Adrenal gland (tissue), 12 donors: Measurements from ENCODE around the gene PTPRN2. TPM values are rescaled to one million over a fixed set of nuclear protein-coding genes. Genes with fewer than 3 reads are reported as not detected.

Source experiments
- DNase-seq, 7 donors: peaks; one replicate each; pipeline ENCODE4 v3.0.0-alpha.2; 2019 to 2020
- H3K27ac ChIP-seq, 5 donors: fragments of 200-600 bp; sonication (generic) in 4 of 5; 1 replicate in 3 of 5; 2 replicates in 2 of 5; pipeline versions ENCODE4 v1.5.1 to v1.8.0; 2016 to 2020; ENCODE audit warnings: mild to moderate bottlenecking in 1 of 5
- H3K27me3 ChIP-seq: fragments of 200-600 bp; 2 replicates; pipeline ENCODE4 v1.8.0; 2021
- H3K36me3 ChIP-seq, 2 donors: fragments of 200-600 bp; replicated peaks in 1 of 2; 1 replicate in 1 of 2; 2 replicates in 1 of 2; pipeline versions ENCODE4 v1.5.1 to v1.8.0; 2018 to 2022
- H3K4me1 ChIP-seq, 2 donors: fragments of 200-600 bp; replicated peaks in 1 of 2; 1 replicate in 1 of 2; 2 replicates in 1 of 2; pipeline versions ENCODE4 v1.5.1 to v1.8.0; 2018 to 2021
- H3K4me3 ChIP-seq, 4 donors: fragments of 200-600 bp; sonication (generic) in 3 of 4; one replicate each; pipeline ENCODE4 v1.5.1; 2016 to 2018
- H3K9me3 ChIP-seq, 3 donors: fragments of 200-600 bp; sonication (generic) in 1 of 3; replicated peaks in 1 of 3; 1 replicate in 2 of 3; 2 replicates in 1 of 3; pipeline versions ENCODE4 v1.5.1 to v1.8.0; 2016 to 2021
- CTCF ChIP-seq, 6 experiments: fragments of 450-650 bp in 4 of 6; fragments of 200-600 bp in 2 of 6; sonication (generic) in 1 of 6; IDR thresholded peaks; 1 replicate in 5 of 6; 2 replicates in 1 of 6; pipeline versions ENCODE4 v1.5.1 to v1.8.0; 2016 to 2021; ENCODE audit warnings: antibody characterized with exemption in 6 of 6, mild to moderate bottlenecking in 2 of 6, moderate library complexity in 1 of 6
- POLR2A ChIP-seq, 2 donors: fragments of 450-650 bp; IDR thresholded peaks; one replicate each; pipeline ENCODE4 v1.6.1; 2017; ENCODE audit warnings: antibody characterized with exemption in 2 of 2, mild to moderate bottlenecking in 2 of 2, moderate library complexity in 1 of 2
- WGBS, 4 donors: extraction: QIAGEN DNeasy Blood & Tissue Kit in 2 of 4; methylation state at CpG; one replicate each; pipeline versions ENCODE4 v1.1.5 to v1.1.7; 2013 to 2017; 5-methylcytosine and 5-hydroxymethylcytosine counted together
- intact Hi-C, 2 donors: fragments of 100-400 bp; cut with DNase I; formaldehyde crosslinking; loops; one replicate each; pipeline versions ENCODE4 v1.14.1 to v1.15.0; 2022 to 2023
- polyA plus RNA-seq, 3 donors: library from polyadenylated mRNA; stranded (reverse); fragments of 200-250 nt in 2 of 3; fragments of 350-450 nt in 1 of 3; fragmentation: Illumina TruSeq in 1 of 3; extraction: RNeasy Lipid Tissue Mini Kit (QIAGEN cat#74804) in 1 of 3; gene quantifications; one replicate each; pipeline ENCODE4 v1.2.3, GENCODE V29; 2013 to 2014
- total RNA-seq, 9 donors: library from RNA; depleted of rRNA in 4 of 9; stranded (reverse); fragments of >200 nt in 4 of 9; fragments of 120-200 nt in 1 of 9; fragmentation: NEBNext Ultra II Directional in 1 of 9; extraction: Animal tissue kit (Norgen Biotek cat#: 25700) in 1 of 9; gene quantifications; one replicate each; pipeline versions ENCODE4 v1.1.0 to v1.2.4, GENCODE V29; 2013 to 2023
- donor health status: healthy with polysubstance abuse.
- donor health status: Bipolar disorder and iron deficiency.
- donor health status: DM: yes; HTN: yes; CAD: no.
- donor health status: DM: no; HTN: no; CAD: no.
- donor health status: DM: no; HTN: no; CAD: no.
- donor health status: DM: yes; HTN: yes; CAD: no.

PTPRN2 gene
- total and polyA plus RNA-seq, 12 donors: 2.2 to 16.2 (median 3.4) TPM

DNA sequence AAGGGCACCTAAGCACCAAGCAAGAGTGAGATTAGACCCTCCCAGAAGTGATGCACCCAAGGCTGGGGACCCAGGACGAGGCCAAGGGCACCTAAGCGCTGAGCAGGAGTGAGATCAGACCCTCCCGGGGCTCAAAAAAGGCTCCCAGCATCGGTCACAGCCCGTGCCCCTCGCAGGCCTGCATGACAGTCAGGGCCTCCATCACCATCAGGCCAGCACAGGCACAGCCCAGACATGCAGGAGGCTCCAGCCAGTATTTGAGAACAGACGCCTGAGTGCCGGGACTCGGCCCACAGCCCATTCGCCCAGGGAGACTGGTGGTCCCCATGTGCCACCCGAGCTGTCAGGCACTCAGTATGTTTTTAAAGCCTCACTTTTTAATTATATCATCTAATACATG lies 595.9 kb downstream of the PTPRN2 start:
- Histone ChIP-seq H3K4me3 (no peak overlapping the region), H3K27ac (no peak overlapping the region), H3K27me3 (no peaks in the 10 kb centered on the region), H3K9me3 (no peaks in the 10 kb centered on the region), H3K4me1 (no peaks in the 10 kb centered on the region), H3K36me3 (no peaks in the 10 kb centered on the region)
- DNase-seq: no peak
- intact Hi-C loops: no loop called here
- 79 to 90% (median 80%) methylated on average over 8 to 11 of the region's 11 CpGs for WGBS, 4 donors
- TF ChIP-seq CTCF (IDR thresholded peaks at IDR 0.05): no peak
- no peak for TF ChIP-seq POLR2A (IDR thresholded peaks at IDR 0.05)

- no peaks in the 10 kb centered on the region for H3K4me1 ChIP-seq
- TF ChIP-seq POLR2A (IDR thresholded peaks at IDR 0.05) (no peak), CTCF (IDR thresholded peaks at IDR 0.05) (no peak)
- intact Hi-C loops: no loop called here
- H3K9me3 ChIP-seq: no peaks in the 10 kb centered on the region
- no peaks in the 10 kb centered on the region for H3K27me3 ChIP-seq
- no peak overlapping the region for H3K27ac ChIP-seq
- H3K36me3 ChIP-seq: no peaks in the 10 kb centered on the region
- 41 to 77% (median 68%) methylated on average over 4 to 9 of the region's 9 CpGs for WGBS, 4 donors
- DNase-seq: no peak
- H3K4me3 ChIP-seq: no peak overlapping the region
Measured at GRCh38 chr7:157991351-157991750, 596.3 kb downstream of the PTPRN2 start.

DNA sequence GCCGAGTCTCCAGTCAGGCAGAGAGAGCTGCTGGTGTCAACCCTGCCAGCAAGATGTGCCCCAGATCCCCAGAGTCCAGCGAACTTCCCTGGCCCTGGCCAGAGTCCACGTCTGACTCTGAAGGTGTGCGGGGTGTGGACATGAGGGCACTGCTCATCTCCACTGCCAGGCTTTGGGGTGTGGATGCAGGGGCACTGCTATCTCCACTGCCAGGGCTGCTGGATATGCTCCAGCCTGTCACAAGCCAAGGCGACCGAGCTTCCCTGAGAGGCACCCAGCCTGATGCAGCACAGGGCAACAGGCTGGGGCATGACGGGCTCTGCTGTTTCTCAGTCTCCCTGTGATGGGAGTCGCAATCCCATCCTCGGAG lies 596.8 kb downstream of the PTPRN2 start:
- no peaks in the 10 kb centered on the region for H3K9me3 ChIP-seq
- DNase-seq: no peak
- intact Hi-C loops: no loop called here
- no peaks in the 10 kb centered on the region for H3K27me3 ChIP-seq
- 61 to 71% (median 67%) methylated on average over 1 to 9 of the region's 9 CpGs for WGBS, 4 donors
- TF ChIP-seq POLR2A (IDR thresholded peaks at IDR 0.05) (no peak), CTCF (IDR thresholded peaks at IDR 0.05) (no peak)
- no peak overlapping the region for H3K27ac ChIP-seq
- no peaks in the 10 kb centered on the region for H3K4me1 ChIP-seq
- no peaks in the 10 kb centered on the region for H3K36me3 ChIP-seq
- no peak overlapping the region for H3K4me3 ChIP-seq

GRCh38 chr7:157990226-157990880 lies 597.3 kb downstream of the PTPRN2 start:
- Histone ChIP-seq H3K4me1 (no peaks in the 10 kb centered on the region), H3K36me3 (no peaks in the 10 kb centered on the region), H3K27ac (no peak overlapping the region), H3K9me3 (no peaks in the 10 kb centered on the region), H3K4me3 (no peak overlapping the region), H3K27me3 (no peaks in the 10 kb centered on the region)
- intact Hi-C loops: no loop called here
- no peak for TF ChIP-seq CTCF (IDR thresholded peaks at IDR 0.05)
- no peak for TF ChIP-seq POLR2A (IDR thresholded peaks at IDR 0.05)
- DNase-seq: no peak
- 75 to 89% (median 82%) methylated on average over 15 to 21 of the region's 21 CpGs for WGBS, 4 donors
